HepG2 (cell line): ENCODE data around the gene TBC1D14. TPM values are rescaled to one million over a fixed set of nuclear protein-coding genes. Genes with fewer than 3 reads are reported as not detected.

Experiments used
- CEBPG ChIP-seq: IDR thresholded peaks from 2 replicates; pipeline ENCODE4 v1.6.1; 2016
- CREB1 ChIP-seq, 2 experiments: fragments of 450-650 bp in 1 of 2; IDR thresholded peaks; 2 replicates each; pipeline ENCODE4 v1.6.1; 2016 to 2017; ENCODE audit warnings: control low read depth in 1 of 2, mild to moderate bottlenecking in 1 of 2, missing compliant biosample characterization in 1 of 2, missing genetic modification characterization in 1 of 2
- HNRNPLL ChIP-seq: fragments of 200-400 bp; formaldehyde crosslinking; IDR thresholded peaks from 2 replicates; pipeline ENCODE4 v1.6.1; 2017; ENCODE audit warnings: mild to moderate bottlenecking, low read depth, low read length; ENCODE audit not compliant: poor library complexity, severe bottlenecking
- IRX3 ChIP-seq: sonication (generic); formaldehyde crosslinking; IDR thresholded peaks from 2 replicates; pipeline ENCODE4 v1.8.1; 2023; ENCODE audit warnings: mild to moderate bottlenecking, low read depth, missing genetic modification reagents, borderline replicate concordance
- MEF2D ChIP-seq: sonication (generic); formaldehyde crosslinking; IDR thresholded peaks from 2 replicates; pipeline ENCODE4 v1.5.1; 2020; ENCODE audit warnings: mild to moderate bottlenecking, missing genetic modification reagents
- MNT ChIP-seq: fragments of 450-650 bp; IDR thresholded peaks from 2 replicates; pipeline ENCODE4 v1.6.1; 2016
- PHF8 ChIP-seq: sonication (generic); formaldehyde crosslinking; IDR thresholded peaks from 2 replicates; pipeline ENCODE4 v1.5.0; 2020; ENCODE audit warnings: missing genetic modification reagents
- RBM22 ChIP-seq: fragments of 200-400 bp; formaldehyde crosslinking; optimal IDR thresholded peaks from 2 replicates; pipeline ENCODE3; 2017; ENCODE audit warnings: mild to moderate bottlenecking, low read length, moderate library complexity
- RNF2 ChIP-seq: fragments of 450-650 bp; conservative IDR thresholded peaks from 2 replicates; pipeline ENCODE4 v1.6.1; 2016; ENCODE audit warnings: low read depth
- RNF219 ChIP-seq: sonication (generic); formaldehyde crosslinking; IDR thresholded peaks from 2 replicates; pipeline ENCODE4 v1.5.0; 2020; ENCODE audit warnings: mild to moderate bottlenecking, missing genetic modification reagents
- SPEN ChIP-seq: sonication (generic); formaldehyde crosslinking; IDR thresholded peaks from 2 replicates; pipeline ENCODE4 v1.5.1; 2020; ENCODE audit warnings: low read depth, mild to moderate bottlenecking, missing genetic modification reagents
- YEATS4 ChIP-seq: sonication (generic); formaldehyde crosslinking; IDR thresholded peaks from 2 replicates; pipeline ENCODE4 v1.4.0; 2020; ENCODE audit warnings: missing genetic modification reagents, borderline replicate concordance
- ZNF225 ChIP-seq: sonication (generic); formaldehyde crosslinking; IDR thresholded peaks from 2 replicates; pipeline ENCODE4 v1.4.0; 2020; ENCODE audit warnings: mild to moderate bottlenecking, missing genetic modification reagents
- ZNF331 ChIP-seq: sonication (generic); formaldehyde crosslinking; IDR thresholded peaks from 2 replicates; pipeline ENCODE4 v1.4.0; 2020; ENCODE audit warnings: missing genetic modification reagents
- ZNF446 ChIP-seq: sonication (generic); formaldehyde crosslinking; IDR thresholded peaks from 2 replicates; pipeline ENCODE4 v1.5.0; 2020; ENCODE audit warnings: mild to moderate bottlenecking, missing genetic modification reagents
- polyA plus RNA-seq, 8 experiments: library from polyadenylated mRNA; depleted of rRNA in 3 of 8; stranded (reverse) in 7 of 8; unstranded in 1 of 8; fragments of >200 nt; fragmentation: Illumina TruSeq in 4 of 8; extraction: Trizol in 4 of 8; gene quantifications; 2 replicates each; pipeline versions ENCODE4 v1.2.1 to v1.2.3, GENCODE V29; 2011 to 2016; ENCODE audit warnings: low read depth in 4 of 8, missing spikeins in 1 of 8, mixed read lengths in 1 of 8; ENCODE audit not compliant: insufficient read depth in 1 of 8
- total RNA-seq, 5 experiments: library from RNA; depleted of rRNA; stranded (reverse); fragments of >200 nt; fragmentation: Illumina TruSeq; extraction: Trizol; gene quantifications; 2 replicates each; pipeline ENCODE4 v1.2.3, GENCODE V29; 2016; ENCODE audit warnings: low read depth in 1 of 5
- TF ChIP-seq, protein P1 (sequence below): sonication (generic); formaldehyde crosslinking; IDR thresholded peaks from 2 replicates; pipeline ENCODE4 v1.4.0; 2020; ENCODE audit warnings: missing genetic modification reagents, borderline replicate concordance
- TF ChIP-seq, protein P2 (sequence below): sonication (generic); formaldehyde crosslinking; IDR thresholded peaks from 2 replicates; pipeline ENCODE4 v1.4.0; 2020; ENCODE audit warnings: low read depth, mild to moderate bottlenecking, missing genetic modification reagents
- TF ChIP-seq, protein P3 (sequence below): IDR thresholded peaks from 2 replicates; pipeline ENCODE4 v1.6.1; 2018; ENCODE audit warnings: missing genetic modification reagents, mild to moderate bottlenecking, missing compliant biosample characterization

TBC1D14 gene
- total and polyA plus RNA-seq, 2 of the 13 experiments (the other 11 are each of a cell fraction or from before 2014, with no cell fraction given): 29.5 to 46.5 TPM

DNA sequence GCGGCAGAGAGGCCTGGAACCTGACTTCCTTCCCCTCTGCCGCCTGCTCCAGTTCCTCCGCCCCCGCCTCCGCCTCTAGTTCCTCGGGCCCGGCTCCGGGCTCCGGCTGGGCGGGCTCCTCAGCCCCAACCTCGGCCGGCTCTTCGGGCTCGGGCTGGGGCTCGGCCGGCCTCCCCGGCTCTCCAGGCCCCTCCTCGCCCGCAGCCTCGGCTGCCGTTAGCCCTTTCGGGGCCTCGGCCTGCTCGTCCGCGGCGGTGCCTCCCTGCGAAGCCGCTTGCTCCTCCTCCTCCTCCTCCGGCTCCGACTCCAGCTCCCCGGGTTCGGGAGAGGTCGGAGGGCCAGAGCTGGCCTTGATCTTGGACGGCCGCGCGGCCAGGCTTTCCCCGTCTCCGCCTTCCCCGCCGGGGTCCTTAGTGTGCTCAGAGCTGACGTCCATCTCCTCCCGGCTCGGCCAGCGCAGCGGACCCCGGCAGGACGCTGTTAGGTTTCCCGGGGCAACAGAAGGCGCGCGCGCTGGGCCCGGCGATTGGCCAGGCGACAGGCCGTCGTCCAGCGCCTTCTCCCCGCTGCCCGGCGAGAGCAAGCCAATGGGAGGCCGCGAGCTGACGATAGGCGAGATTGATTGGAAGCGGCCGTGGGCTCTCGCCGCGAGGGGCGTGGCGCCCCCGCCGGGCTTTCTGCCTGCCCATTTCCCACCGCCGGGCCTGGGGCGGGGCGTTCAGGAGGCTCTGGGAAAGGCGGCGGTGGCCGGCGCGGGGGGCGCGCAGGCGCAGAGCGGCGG, 133.1 kb downstream of the TBC1D14 start (continued):
- TF ChIP-seq, protein P1, sequence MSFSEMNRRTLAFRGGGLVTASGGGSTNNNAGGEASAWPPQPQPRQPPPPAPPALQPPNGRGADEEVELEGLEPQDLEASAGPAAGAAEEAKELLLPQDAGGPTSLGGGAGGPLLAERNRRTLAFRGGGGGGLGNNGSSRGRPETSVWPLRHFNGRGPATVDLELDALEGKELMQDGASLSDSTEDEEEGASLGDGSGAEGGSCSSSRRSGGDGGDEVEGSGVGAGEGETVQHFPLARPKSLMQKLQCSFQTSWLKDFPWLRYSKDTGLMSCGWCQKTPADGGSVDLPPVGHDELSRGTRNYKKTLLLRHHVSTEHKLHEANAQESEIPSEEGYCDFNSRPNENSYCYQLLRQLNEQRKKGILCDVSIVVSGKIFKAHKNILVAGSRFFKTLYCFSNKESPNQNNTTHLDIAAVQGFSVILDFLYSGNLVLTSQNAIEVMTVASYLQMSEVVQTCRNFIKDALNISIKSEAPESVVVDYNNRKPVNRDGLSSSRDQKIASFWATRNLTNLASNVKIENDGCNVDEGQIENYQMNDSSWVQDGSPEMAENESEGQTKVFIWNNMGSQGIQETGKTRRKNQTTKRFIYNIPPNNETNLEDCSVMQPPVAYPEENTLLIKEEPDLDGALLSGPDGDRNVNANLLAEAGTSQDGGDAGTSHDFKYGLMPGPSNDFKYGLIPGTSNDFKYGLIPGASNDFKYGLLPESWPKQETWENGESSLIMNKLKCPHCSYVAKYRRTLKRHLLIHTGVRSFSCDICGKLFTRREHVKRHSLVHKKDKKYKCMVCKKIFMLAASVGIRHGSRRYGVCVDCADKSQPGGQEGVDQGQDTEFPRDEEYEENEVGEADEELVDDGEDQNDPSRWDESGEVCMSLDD (CRISPR knock-in tag): no peak
- TF ChIP-seq RBM22: peak; percentile 78
- no peak for TF ChIP-seq IRX3
- TF ChIP-seq MNT: peak; percentile 67
- TF ChIP-seq HNRNPLL: peak; percentile 33
- TF ChIP-seq ZNF331 (CRISPR knock-in tag): no peak
- TF ChIP-seq CEBPG (CRISPR knock-in tag): no peak
- peak; percentile 57; the same call in 1 of the 2 replicates for TF ChIP-seq RNF2
- TF ChIP-seq, protein P2, sequence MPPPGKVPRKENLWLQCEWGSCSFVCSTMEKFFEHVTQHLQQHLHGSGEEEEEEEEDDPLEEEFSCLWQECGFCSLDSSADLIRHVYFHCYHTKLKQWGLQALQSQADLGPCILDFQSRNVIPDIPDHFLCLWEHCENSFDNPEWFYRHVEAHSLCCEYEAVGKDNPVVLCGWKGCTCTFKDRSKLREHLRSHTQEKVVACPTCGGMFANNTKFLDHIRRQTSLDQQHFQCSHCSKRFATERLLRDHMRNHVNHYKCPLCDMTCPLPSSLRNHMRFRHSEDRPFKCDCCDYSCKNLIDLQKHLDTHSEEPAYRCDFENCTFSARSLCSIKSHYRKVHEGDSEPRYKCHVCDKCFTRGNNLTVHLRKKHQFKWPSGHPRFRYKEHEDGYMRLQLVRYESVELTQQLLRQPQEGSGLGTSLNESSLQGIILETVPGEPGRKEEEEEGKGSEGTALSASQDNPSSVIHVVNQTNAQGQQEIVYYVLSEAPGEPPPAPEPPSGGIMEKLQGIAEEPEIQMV (CRISPR knock-in tag): no peak
- TF ChIP-seq, protein P3, sequence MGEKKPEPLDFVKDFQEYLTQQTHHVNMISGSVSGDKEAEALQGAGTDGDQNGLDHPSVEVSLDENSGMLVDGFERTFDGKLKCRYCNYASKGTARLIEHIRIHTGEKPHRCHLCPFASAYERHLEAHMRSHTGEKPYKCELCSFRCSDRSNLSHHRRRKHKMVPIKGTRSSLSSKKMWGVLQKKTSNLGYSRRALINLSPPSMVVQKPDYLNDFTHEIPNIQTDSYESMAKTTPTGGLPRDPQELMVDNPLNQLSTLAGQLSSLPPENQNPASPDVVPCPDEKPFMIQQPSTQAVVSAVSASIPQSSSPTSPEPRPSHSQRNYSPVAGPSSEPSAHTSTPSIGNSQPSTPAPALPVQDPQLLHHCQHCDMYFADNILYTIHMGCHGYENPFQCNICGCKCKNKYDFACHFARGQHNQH: peak; percentile 57; the same call in 1 of the 2 replicates
- TF ChIP-seq CREB1 (IDR thresholded peaks at IDR 0.05): peak; percentile 71
- no peak for TF ChIP-seq CREB1 (CRISPR knock-in tag; IDR thresholded peaks at IDR 0.05)
- TF ChIP-seq PHF8 (CRISPR knock-in tag): peak; percentile 48; the same call in 1 of the 2 replicates
- TF ChIP-seq ZNF225 (CRISPR knock-in tag): peak; percentile 25; the same call in 1 of the 2 replicates
- TF ChIP-seq YEATS4: 0 out of 2 replicates have a peak, but pooled peaks have one; percentile 2
- no peak for TF ChIP-seq RNF219 (CRISPR knock-in tag)
- TF ChIP-seq MEF2D (CRISPR knock-in tag): 0 out of 2 replicates have a peak, but pooled peaks have one; percentile 24
- TF ChIP-seq SPEN (CRISPR knock-in tag): peak; percentile 42
- TF ChIP-seq ZNF446 (CRISPR knock-in tag): peak; percentile 68; the same call in 1 of the 2 replicates
